HG03354 (cell line): ENCODE data around the gene PDE4D.

Source experiments
- ATAC-seq: cut with Tn5 transposase; IDR thresholded peaks from one replicate; pipeline ENCODE4 v1.9.1; 2021; ENCODE audit warnings: mild to moderate bottlenecking; ENCODE audit not compliant: unreplicated experiment, poor library complexity, severe bottlenecking

PDE4D gene

DNA sequence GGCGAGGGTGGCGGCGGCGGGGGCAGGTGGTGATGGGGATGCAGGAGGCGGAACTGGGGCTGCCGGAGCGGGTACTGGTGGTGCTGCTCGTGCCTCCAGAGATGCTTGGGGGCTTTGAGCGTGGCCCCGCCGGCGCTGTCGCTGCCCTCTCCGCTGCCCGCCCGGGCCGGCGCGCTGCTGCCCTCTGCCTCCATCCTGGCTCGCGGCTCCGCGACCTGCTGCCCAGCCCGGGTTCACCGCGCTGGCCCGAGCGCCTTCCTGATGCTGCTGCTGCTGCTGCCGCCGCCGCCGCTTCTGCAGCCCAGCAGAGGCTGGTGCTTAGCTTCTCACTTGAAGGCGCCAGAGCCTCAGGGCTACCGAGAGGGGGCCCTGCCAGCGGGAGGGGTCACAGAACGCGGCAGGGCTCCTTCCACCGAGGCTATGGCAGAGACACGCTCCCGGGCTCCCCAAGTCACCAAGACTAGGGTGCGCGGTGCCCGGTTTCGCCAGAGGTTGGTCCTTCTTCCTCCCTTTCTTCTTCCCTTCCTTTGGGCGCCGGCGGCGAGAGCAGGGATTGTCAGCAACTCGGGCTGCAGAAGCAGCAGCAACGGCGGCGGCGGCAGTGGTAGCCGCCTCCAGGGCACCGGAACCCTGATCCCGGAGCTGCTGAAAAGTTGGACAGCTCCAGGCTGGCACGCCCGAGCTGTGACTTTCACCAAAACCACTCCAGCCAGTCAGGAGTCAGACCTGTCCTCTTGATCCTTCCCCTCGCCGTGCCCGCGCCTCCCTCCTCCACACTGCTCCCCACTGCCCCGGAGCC lies at the start of gene PDE4D:
Gene PDE4D, minus strand, starts transcription at position 298 of the 799 bp plus-strand sequence.
- ATAC-seq = no peak

DNA sequence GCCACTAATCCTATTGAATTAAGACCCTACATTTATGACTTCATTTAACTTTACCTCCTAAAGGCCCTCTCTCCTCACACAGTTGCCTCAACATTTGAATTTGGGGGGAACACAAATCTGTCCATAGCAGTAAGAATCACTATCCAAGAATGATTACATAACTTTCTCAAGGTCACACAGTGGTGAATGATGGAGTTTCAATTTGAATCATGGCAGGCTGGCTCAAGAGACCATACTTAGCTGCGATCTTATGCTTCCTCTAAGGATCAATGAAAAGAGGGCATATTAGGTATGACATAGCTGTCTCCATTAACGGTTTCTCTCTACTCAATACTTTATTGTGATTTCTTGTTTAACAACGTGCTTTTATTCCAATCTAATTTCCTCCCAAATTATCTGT lies 44.1 kb upstream of the PDE4D start:
- ATAC-seq = no peak

DNA sequence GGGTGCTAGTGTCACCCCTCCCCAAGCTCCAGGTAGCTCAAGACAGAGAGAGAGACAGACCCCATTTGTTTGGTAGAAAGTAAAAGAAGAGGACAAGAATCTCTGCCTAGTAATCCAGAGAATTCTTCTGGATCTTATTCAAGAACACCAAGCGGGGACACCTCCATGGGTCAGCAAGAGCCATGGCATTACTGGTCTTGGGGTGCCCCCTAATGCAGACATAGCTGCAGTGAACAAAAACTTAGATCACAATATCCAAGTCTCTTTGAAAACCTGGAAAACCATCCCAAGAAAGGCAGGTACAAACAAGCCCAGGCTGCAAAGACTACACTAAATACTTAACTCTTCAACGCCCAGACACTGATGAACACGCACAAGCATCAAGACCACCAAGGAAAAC lies 29.9 kb upstream of the PDE4D start:
- ATAC-seq = no peak

DNA sequence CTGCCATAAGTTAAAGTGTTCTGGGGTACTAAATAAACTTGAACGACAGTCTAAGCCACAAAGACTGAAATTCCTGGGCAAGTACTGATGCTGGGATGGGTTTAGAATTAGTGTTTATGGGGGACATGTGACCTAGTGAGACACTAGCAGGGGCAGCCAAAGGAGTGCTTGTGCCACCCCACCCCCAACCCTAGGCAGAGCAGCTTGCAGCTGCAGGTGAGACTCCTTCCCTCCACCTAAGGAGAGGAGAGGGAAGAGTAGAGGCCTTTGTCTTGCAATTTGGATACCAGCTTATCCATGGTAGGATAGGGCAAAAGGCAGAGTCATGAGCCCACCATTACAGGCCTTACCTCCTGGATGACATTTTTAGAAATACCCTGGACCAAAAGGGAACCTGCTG lies 28.7 kb upstream of the PDE4D start:
- ATAC-seq = no peak

DNA sequence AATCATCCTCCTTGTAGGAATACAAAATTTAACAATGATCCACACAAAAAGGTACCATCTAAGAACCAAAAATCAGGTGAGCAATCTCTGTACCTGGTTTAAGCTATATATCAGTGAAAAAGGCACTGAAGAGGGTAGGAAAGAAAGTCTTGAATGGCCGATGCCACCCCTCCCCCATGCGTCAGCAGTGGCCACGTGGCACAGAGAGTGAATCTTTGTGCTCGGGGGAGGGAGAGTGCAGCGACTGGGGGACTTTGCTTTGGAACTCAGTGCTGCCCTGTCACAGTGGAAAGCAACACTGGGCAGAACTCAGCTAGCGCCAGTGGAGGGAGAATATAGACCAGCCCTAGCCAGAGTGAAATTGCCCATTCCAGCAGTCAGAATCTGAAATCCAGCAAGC lies 28.3 kb upstream of the PDE4D start:
- no peak for ATAC-seq

DNA sequence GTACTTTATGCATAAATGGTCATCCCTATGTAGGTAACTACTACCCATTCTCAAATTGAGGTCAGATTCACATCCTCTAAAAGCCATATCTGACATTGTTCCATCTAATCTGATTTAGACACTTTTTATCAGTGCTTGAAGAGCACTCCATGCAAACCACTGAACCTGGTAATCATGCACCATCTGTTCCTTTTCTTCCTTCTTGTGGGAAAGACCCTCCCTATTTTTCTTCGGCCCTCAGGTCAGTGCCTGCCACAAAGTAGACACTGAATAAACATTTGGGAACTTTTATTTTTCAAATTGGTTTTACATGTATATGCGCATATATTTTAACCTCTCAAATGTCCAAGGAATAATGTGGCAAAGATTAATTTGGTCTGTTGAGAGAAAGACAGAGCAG lies 26.0 kb upstream of the PDE4D start:
- ATAC-seq = no peak

DNA sequence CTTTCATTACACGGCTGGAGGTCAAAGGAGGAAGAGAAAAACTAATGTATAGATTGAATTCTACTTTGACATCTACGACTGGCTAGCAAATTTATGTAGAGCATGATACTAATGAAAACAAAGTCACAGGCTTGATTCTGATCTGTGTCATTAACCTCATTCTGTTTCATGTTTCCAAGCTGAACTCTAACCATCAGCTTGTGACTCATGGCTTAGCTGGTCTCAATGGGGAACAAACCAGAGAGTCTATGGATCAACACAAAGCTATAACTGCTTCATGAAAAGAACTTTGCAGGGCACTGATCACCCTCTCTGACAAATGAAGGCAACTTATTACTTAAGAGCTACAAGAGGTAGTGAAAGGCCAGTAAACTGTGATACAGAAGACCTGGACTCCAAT lies 23.6 kb upstream of the PDE4D start:
- no peak for ATAC-seq

DNA sequence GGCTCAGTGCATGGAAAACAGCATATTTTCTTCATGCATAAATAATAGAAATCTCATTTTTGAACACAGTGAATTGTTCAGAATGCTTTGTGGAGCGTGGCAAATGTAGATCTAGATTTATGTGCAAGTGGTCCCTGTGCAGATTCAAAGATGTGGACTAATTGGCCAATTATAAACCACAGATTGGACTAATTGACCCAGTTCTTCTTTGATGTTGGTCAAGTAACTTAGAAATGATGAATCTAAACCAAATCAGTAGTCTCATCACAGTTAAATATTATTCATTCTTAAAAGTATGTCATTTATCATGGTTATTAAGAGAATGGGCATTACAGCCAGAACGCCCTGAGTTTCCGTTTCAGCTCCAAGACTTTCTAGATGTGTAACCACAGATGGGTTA lies 11.7 kb upstream of the PDE4D start:
- ATAC-seq = no peak

DNA sequence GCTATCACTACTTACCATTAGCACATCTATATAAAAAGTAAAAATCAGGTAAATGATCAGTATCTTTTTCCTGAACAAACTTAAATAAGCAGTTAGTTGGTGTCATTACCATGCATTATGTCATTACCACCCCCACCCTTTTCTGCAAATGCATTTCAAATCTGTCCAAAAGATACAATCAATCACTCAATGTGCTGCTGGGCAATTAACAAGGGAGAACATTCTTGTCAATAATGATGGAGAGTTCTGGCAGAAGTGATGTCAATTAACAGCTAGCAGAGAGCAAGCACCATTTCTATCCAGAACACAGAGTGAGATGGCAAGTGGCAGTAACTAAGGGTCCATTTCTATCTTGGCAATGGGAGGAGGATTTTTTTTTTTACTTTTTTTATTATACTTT lies 3.5 kb upstream of the PDE4D start:
- ATAC-seq = no peak

DNA sequence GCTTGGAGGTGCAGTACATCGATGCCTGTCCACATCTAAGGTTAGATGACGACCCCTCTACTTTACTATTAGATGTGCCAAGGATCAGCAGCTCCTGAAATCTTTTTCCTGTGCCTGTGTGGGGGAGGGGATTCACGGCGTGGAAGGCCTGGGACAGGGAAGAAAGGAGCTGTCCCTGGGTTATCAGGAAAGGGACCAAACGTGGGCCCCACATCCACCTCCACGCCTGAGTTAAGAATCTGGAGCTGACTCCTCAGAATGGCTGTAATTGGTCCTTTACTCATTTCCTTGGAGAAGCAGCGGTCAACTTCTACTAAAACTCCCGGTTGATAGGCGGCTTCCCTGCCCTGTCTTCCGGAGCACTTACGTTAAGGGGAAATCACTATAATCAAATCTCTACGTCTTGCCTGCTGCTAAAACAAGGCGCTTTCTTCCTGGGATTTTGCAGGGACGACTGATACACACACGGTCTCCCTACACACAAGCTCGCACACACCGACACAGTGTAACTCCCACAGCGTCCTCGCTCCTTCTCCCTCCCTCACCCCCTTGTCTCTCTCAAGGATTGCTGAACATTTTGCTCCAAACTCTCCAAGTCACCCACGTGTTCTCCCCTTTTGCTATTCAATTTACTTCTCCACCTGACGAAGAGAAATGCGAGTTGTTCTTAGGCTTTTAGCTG lies 1.4 kb downstream of the PDE4D start:
- ATAC-seq = no peak

DNA sequence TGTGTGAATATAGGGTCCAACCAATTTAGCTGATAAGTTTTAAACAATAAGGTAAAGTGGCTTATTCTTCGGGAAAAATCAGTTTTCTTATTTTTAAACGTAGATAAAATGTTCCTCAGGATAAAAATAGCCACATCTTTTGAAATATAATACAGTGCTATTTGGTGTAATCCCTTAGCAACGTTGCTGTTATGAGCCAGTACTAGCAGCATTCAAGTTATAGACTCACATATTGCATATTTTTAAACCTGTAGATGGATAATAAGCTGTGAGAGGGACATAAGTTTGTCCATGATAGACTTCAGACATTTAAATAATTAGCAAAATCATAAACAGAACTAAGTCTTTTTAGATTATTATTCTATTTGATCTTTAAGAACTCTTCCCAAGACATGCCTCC lies 6.3 kb downstream of the PDE4D start:
- ATAC-seq = no peak

DNA sequence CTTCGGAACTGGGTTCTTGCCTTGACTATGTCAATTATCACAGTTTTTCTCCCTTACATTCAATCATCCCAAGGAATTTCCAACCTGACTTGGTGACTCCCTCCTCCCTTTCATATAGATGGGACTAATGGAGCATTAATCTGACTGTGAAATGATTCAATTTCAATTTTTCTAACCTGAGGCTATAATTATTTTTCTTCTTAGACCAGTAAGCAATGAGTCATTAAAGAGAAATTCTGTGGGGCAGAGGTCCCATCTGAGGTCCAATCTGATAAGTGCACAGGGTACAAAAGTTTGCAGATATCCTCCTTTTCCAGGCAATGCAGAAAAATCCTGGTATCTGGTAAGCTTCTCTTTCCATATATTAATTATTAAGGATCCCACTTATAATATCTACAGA lies 18.9 kb downstream of the PDE4D start:
- ATAC-seq = no peak

DNA sequence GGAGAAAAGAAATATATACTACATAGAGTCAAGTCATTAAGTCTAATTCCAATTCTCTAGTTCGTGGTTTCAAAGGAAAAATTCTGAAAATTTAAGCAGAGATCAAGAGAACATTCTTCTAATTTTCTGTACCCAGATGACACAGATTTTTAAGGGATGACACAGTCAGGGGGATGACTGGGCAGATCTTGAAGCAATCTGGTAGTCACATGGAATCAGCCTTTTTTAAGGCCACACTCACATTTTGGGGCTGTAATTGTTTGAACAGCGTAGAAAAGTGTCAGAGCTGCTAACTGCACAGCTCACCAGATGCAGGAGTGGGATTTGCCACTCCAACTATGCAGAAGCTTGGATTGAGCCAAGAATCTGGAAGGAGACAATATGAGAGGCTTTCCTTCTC lies 20.4 kb downstream of the PDE4D start:
- no peak for ATAC-seq

DNA sequence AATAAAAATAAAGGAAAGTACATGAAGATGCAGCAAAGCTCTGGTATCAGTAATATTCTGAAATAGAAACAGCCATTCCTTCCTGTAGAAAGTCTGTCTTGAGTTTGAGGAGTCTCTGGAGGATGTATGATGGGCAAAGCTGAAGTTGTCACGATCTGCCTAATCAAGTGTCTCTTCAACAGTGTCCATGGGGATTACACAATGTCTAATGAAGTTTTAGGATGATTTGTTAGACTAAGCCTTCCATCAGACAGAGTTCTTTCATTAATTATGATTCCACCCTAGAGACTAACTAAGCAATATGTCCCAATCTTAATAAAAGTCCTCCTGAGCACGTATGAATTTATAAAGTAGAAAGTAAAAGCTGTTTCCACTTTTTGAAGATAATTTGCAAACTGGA lies 26.9 kb downstream of the PDE4D start:
- ATAC-seq = no peak

DNA sequence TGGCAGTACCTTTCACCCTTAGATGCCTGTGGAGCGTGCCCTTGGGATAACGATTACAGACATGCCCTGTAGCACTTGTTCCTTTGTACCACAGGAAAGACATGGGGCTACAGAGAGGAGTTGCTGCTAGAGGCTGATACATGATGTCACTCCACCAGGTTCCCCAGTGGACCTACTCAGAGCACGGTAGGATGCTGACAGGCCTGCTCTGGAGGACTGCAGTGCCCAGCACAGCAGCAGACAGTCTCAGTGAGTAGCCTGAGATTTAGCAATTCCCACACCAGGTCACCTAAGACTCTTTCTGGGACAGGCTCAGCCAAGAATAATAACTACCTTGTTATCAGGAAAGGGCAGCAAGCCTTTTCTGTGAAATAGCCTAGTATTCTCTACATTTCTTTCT lies 28.8 kb downstream of the PDE4D start:
- ATAC-seq = no peak

DNA sequence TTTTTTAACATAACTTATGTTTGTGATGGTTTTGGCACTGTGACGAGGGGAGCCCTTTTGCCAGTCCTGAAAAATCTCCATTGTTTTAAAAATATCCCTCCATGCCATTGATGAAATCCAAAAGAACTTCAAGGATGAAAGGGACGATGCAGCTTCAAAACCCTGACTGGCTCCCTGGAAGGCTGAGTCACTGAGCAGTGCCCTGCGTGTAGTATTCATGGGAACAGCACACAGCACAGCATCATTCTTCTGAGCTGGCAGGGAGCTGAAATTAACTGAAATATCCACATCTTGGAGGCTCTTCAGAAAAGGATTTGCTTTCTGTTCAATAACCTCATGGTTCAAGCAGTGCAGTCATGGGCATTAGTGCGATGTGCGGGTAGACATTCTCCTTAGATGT lies 29.7 kb downstream of the PDE4D start:
- no peak for ATAC-seq

DNA sequence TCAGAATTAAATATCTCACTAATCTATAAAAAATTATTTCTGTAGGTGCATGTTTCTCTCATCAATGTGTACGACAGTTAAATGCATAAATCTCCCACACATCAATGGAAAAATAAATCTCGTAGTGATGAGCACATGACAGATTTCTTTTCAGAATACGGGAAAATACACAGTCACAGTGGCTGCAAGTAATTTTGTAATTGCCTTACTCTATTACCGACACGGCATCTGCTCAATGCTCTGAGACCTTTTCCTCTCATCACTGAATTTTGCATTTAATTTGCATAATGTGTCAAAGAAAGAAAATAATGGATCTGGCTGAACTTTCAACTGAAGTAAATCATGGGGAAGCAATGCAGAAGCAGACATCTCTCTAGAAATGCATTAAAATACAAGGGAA lies 37.2 kb downstream of the PDE4D start:
- ATAC-seq = no peak

DNA sequence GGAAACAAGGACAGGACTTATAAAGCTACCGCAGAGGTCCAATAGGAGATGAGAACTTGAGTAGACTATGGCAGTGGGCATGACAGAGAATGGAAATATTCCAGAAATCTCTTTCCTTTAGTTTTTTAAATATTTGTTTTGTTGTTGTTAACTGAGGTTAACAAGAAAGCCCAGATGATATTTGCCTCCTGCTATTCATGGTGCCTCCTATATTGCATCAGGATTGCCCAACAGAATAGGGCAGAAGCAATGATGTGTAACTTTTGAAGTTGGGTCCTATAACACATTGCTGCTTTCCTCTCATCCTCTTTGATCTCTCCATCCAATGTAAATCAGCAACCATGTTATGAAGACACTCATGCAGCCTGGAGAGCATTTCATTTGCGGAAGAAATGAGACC lies 42.8 kb downstream of the PDE4D start:
- ATAC-seq = no peak

DNA sequence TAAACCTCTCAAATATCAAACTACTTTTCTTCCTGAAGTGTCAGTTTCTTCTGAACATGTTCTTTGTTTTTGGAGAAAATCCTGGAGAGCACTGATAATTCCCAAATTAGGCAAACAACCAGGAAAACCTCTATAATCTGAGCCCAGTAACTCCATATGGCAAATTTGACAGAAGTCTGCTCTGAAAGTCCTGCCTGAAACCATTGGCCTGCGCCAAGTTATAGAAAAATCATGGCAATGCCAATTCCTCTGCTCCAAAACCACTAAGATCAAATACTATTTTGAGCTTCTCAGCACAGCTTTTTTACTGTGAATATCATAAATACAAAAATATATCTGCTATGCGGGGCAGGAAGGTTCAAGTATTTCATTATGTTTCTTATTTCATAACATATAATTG lies 45.9 kb downstream of the PDE4D start:
- no peak for ATAC-seq

DNA sequence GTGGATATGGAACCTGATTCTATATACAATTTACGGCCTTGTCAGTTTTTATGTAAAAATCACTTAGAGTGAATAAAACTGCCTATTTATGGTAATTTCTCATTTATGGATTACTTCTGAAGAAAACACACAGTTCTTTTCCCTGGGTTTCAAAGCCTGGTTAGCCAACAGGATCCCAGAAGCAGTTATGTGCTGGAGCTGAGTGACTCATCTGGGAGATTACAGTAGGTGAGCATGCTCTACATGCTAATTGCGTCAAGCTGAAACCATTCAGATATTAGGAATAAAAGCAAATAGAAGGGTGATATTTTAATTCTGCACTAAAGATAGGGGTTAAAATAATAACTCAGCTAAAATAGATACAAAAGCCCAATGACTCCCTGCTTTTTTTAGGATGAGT lies 47.8 kb downstream of the PDE4D start:
- ATAC-seq = no peak

DNA sequence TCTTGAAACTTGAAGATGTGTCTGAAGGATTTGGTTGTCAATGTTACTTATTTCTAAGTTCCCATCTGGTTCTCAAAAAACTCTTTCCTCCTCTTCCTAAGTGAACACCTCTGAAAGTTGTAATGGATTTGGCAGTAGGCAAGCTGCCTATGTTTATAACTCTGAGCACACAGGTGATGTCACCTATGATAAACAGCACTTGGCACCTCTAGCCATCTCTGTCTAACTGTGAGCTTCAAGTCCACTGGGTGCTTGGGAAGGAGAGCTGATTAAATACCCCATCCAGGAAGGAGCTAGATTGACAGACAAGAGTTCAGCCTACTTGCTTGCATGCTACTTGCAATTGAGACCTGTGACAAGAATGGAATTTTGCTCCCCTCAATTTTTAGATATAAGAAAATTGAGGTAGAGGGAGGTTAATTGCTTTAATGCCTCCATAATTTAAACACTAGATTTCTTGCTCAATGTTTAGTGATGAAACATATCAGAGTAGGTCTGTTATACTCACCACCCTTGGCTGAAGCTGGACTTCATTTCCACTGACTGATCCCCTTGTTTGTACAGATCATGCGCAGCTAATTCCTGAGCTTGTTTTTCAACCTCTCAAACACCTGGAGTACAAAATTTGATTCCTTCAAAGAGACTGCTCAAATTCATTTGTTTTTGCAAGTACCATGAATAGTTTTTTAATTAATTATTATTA lies 49.9 kb downstream of the PDE4D start:
- no peak for ATAC-seq
